GM12878 (cell line): ENCODE data around the gene LTBP3. TPM values are rescaled to one million over a fixed set of nuclear protein-coding genes. Genes with fewer than 3 reads are reported as not detected.

Experiments
- ATAC-seq: fragments of 200-7000 bp; cut with Tn5 transposase; 3 replicates; pipeline ENCODE4 v1.9.1; 2020; ENCODE audit warnings: mild to moderate bottlenecking, moderate library complexity
- BruUV-seq: library from RNA; stranded (reverse); fragments of 400-500 nt; replicated peaks from 2 replicates; lab custom pipeline; 2021; lab: Mats Ljungman, UMichigan
- CTCF ChIA-PET: fragments of 300-600 bp; sonication (Branson Sonifier 250); formaldehyde crosslinking; extraction: SDS; loops from one replicate; lab custom pipeline; 2021; ENCODE audit warnings: inconsistent platforms; lab: Yijun Ruan, JAX
- POLR2A ChIA-PET: fragments of 350-600 bp; formaldehyde crosslinking; extraction: SDS; loops from one replicate; lab custom pipeline; 2021; ENCODE audit warnings: inconsistent platforms; lab: Charles Lee
- RAD21 ChIA-PET: fragments of 300-600 bp; sonication (Branson Sonifier 250); formaldehyde crosslinking; loops from one replicate; lab custom pipeline; 2023; ENCODE audit warnings: antibody characterized with exemption; ENCODE audit not compliant: unreplicated experiment; lab: Charles Lee
- SMC1A ChIA-PET: fragments of 300-600 bp; sonication (Branson Sonifier 250); formaldehyde crosslinking; loops from one replicate; lab custom pipeline; 2023; ENCODE audit not compliant: unreplicated experiment, uncharacterized antibody; lab: Charles Lee
- DNase-seq: peaks from one replicate; pipeline ENCODE4 v3.0.0-alpha.2; 2011; ENCODE audit warnings: low read depth, low spot score
- FAIRE-seq: peaks from 3 replicates; lab custom pipeline; 2011; peaks lifted over from hg19 to GRCh38; lab: Jason Lieb, UNC
- H2AFZ ChIP-seq: 2 replicates; pipeline ENCODE4 v1.6.0; 2011; ENCODE audit warnings: low read depth, low read length, control low read depth; ENCODE audit not compliant: control insufficient read depth
- H3K27ac ChIP-seq: 2 replicates; pipeline ENCODE4 v1.5.1; 2011; ENCODE audit warnings: control low read depth; ENCODE audit not compliant: control insufficient read depth, insufficient read depth
- H3K27me3 ChIP-seq, 2 experiments: replicated peaks in 1 of 2; 2 replicates each; pipeline versions ENCODE4 v1.6.0 to v1.6.1; 2011; ENCODE audit warnings: low read length in 1 of 2; ENCODE audit not compliant: control insufficient read depth in 2 of 2, insufficient read depth in 2 of 2
- H3K36me3 ChIP-seq, 2 experiments: 2 replicates each; pipeline ENCODE4 v1.5.1; 2011; ENCODE audit warnings: low read length in 1 of 2; ENCODE audit not compliant: control insufficient read depth in 2 of 2, insufficient read depth in 2 of 2
- H3K4me1 ChIP-seq: 2 replicates; pipeline ENCODE4 v1.6.1; 2011; ENCODE audit warnings: mild to moderate bottlenecking, low read length, moderate library complexity, mixed read lengths; ENCODE audit not compliant: control insufficient read depth, insufficient read depth
- H3K4me2 ChIP-seq: 2 replicates; pipeline ENCODE4 v1.6.0; 2011; ENCODE audit warnings: control low read depth; ENCODE audit not compliant: control insufficient read depth, insufficient read depth
- H3K4me3 ChIP-seq: fragments of 200-600 bp; sonication (generic); 2 replicates; pipeline ENCODE4 v1.5.1; 2016
- H3K79me2 ChIP-seq: 2 replicates; pipeline ENCODE4 v1.6.0; 2011; ENCODE audit warnings: low read length; ENCODE audit not compliant: control insufficient read depth, insufficient read depth
- H3K9ac ChIP-seq: 2 replicates; pipeline ENCODE4 v1.8.0; 2011; ENCODE audit warnings: low read length, control low read depth, mixed read lengths; ENCODE audit not compliant: control insufficient read depth, insufficient read depth
- H3K9me3 ChIP-seq: replicated peaks from 3 replicates; pipeline ENCODE4 v1.5.1; 2011; ENCODE audit warnings: mild to moderate bottlenecking, low read length; ENCODE audit not compliant: control insufficient read depth, insufficient read depth
- H4K20me1 ChIP-seq: 2 replicates; pipeline ENCODE4 v1.6.0; 2011; ENCODE audit not compliant: control insufficient read depth, insufficient read depth
- HDAC2 ChIP-seq: fragments of 200-600 bp; sonication (generic); IDR thresholded peaks from 2 replicates; pipeline ENCODE4 v1.6.1; 2017
- MYB ChIP-seq: fragments of 150-350 bp; IDR thresholded peaks from 2 replicates; pipeline ENCODE4 v1.6.1; 2014; ENCODE audit warnings: mild to moderate bottlenecking, low read depth, low read length, borderline replicate concordance
- NR2C1 ChIP-seq: fragments of 450-650 bp; IDR thresholded peaks from 2 replicates; pipeline ENCODE4 v1.6.1; 2017; ENCODE audit warnings: antibody characterized with exemption, mild to moderate bottlenecking, moderate library complexity
- SMARCA5 ChIP-seq: fragments of 450-650 bp; IDR thresholded peaks from 2 replicates; pipeline ENCODE4 v1.6.1; 2017; ENCODE audit warnings: mild to moderate bottlenecking
- SREBF2 ChIP-seq: IDR thresholded peaks from 2 replicates; pipeline ENCODE4 v1.6.1; 2012; ENCODE audit warnings: mild to moderate bottlenecking, low read length
- SRF ChIP-seq, 2 experiments: IDR thresholded peaks; 2 replicates each; pipeline ENCODE4 v1.6.1; 2011; ENCODE audit warnings: low read depth in 2 of 2, low read length in 2 of 2, mild to moderate bottlenecking in 1 of 2, moderate library complexity in 1 of 2
- SUPT20H ChIP-seq: IDR thresholded peaks from 2 replicates; pipeline ENCODE4 v1.6.1; 2011; ENCODE audit warnings: low read depth, mild to moderate bottlenecking, low read length, moderate library complexity, borderline replicate concordance; ENCODE audit not compliant: control insufficient read depth
- WRNIP1 ChIP-seq: IDR thresholded peaks from 2 replicates; pipeline ENCODE4 v1.6.1; 2011; ENCODE audit warnings: low read depth, low read length, improper control_type of control experiment, borderline replicate concordance
- WGBS: methylation state at CpG from one replicate; pipeline ENCODE4 v1.1.6; 2016; ENCODE audit warnings: low lambda C conversion rate; ENCODE audit not compliant: insufficient replicate concordance, insufficient coverage; ENCODE audit errors: missing lambda C conversion rate; 5-methylcytosine and 5-hydroxymethylcytosine counted together
- in situ Hi-C: fragments of 300-500 bp; cut with MboI; formaldehyde crosslinking; loops from 9 replicates; pipeline ENCODE4 v1.14.3; 2018; ENCODE audit warnings: mixed read lengths
- intact Hi-C: fragments of 100-400 bp; cut with micrococcal nuclease; formaldehyde crosslinking; loops from one replicate; pipeline ENCODE4 v1.14.2; 2022; ENCODE audit not compliant: unreplicated experiment
- polyA plus RNA-seq, 11 experiments: library from polyadenylated mRNA; depleted of rRNA in 4 of 11; unstranded in 6 of 11; stranded (reverse) in 5 of 11; fragments of >200 nt; fragmentation: Nextera tagmentation in 4 of 11; fragmentation: Illumina TruSeq in 1 of 11; extraction: Ambion mirVana in 4 of 11; extraction: Trizol in 1 of 11; gene quantifications; 1 replicate in 1 of 11; 2 replicates in 10 of 11; pipeline versions ENCODE4 v1.2.1 to v1.2.3, GENCODE V29; 2011 to 2016; ENCODE audit warnings: inconsistent platforms in 2 of 11, missing spikeins in 2 of 11, low read depth in 1 of 11
- total RNA-seq, 4 experiments: library from RNA; depleted of rRNA in 3 of 4; stranded (reverse); fragments of >200 nt in 3 of 4; fragmentation: Illumina TruSeq in 1 of 4; extraction: Trizol in 1 of 4; gene quantifications; 2 replicates each; pipeline versions ENCODE4 v1.2.1 to v1.2.3, GENCODE V29; 2013 to 2021
- TF ChIP-seq, protein P1 (sequence below): fragments of 450-650 bp; IDR thresholded peaks from 2 replicates; pipeline ENCODE4 v1.6.1; 2018; ENCODE audit warnings: borderline replicate concordance, mild to moderate bottlenecking; ENCODE audit not compliant: partially characterized antibody
- TF ChIP-seq, protein P2 (sequence below): fragments of 450-650 bp; IDR thresholded peaks from 2 replicates; pipeline ENCODE4 v1.6.1; 2017; ENCODE audit warnings: antibody characterized with exemption, mild to moderate bottlenecking, moderate library complexity
- TF ChIP-seq, protein P3 (sequence below): fragments of 450-650 bp; conservative IDR thresholded peaks from 2 replicates; pipeline ENCODE4 v1.6.1; 2017; ENCODE audit warnings: mild to moderate bottlenecking, moderate library complexity
- TF ChIP-seq, protein P4 (sequence below): fragments of 450-650 bp; IDR thresholded peaks from 2 replicates; pipeline ENCODE4 v1.6.1; 2017; ENCODE audit warnings: low read depth, mild to moderate bottlenecking, moderate library complexity

LTBP3 gene
- total and polyA plus RNA-seq, 10 of the 15 experiments (the other 5 are each of a cell fraction or from before 2014, with no cell fraction given), result 2.2 to 12.2 (median 6.2) TPM; not detected in 2

DNA sequence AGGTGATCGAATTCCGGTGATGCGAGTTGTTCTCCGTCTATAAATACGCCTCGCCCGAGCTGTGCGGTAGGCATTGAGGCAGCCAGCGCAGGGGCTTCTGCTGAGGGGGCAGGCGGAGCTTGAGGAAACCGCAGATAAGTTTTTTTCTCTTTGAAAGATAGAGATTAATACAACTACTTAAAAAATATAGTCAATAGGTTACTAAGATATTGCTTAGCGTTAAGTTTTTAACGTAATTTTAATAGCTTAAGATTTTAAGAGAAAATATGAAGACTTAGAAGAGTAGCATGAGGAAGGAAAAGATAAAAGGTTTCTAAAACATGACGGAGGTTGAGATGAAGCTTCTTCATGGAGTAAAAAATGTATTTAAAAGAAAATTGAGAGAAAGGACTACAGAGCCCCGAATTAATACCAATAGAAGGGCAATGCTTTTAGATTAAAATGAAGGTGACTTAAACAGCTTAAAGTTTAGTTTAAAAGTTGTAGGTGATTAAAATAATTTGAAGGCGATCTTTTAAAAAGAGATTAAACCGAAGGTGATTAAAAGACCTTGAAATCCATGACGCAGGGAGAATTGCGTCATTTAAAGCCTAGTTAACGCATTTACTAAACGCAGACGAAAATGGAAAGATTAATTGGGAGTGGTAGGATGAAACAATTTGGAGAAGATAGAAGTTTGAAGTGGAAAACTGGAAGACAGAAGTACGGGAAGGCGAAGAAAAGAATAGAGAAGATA, 59.0 kb downstream of the LTBP3 start, which contains the start of gene MALAT1:
Gene MALAT1 (plus strand): TSS at position 69 of the 736 bp plus-strand sequence.
- H2AFZ ChIP-seq, result peak within 1 kb of the TSS; percentile 20; the same call in 1 of the 2 replicates
- no TSS peak for BruUV-seq
- H3K27me3 ChIP-seq, result no peaks in the 10 kb centered on the region
- ChIA-PET RAD21 (interaction anchor here (0.8 to 14.2 kb wide), 19 partner anchors 9 to 626 kb away, joined by 3 to 282 read pairs (median 4); partner anchors contain the start of genes DPF2, FRMD8 and NEAT1), SMC1A (interaction anchor here (1.1 to 19.3 kb wide), 10 partner anchors 7 to 81 kb away, joined by 3 to 481 read pairs (median 19); partner anchors contain the start of gene NEAT1), POLR2A (interaction anchor here (0.7 to 16.2 kb wide), 22 partner anchors 7 to 237 kb away, joined by 3 to 429 read pairs (median 6); partner anchors contain the start of genes NEAT1, SCYL1, SIPA1 and ZNRD2), CTCF (interaction anchor here (0.6 to 27.9 kb wide), 11 partner anchors 8 to 167 kb away, joined by 3 to 728 read pairs (median 5); partner anchors contain the start of gene NEAT1)
- no peaks in the 10 kb centered on the region for H3K9me3 ChIP-seq
- in situ Hi-C loops, result no loop called here
- FAIRE-seq (peak; percentile 64), DNase-seq (peak; percentile 82), ATAC-seq (peak; percentile 23)
- peak within 1 kb of the TSS; percentile 93 for H3K4me2 ChIP-seq
- H3K27ac ChIP-seq, result peak within 1 kb of the TSS; percentile 100
- no peaks in the 10 kb centered on the region; the same call in none of the 2 replicates for H4K20me1 ChIP-seq
- intact Hi-C loops, result loop anchor here (5.0 kb wide), 2 partner anchors 42 to 117 kb away; partner anchors contain the start of gene SLC25A45
- H3K79me2 ChIP-seq, result peaks cover 94% of the 10 kb centered on the region
- WGBS, result under 1% methylated on average over 24 of the region's 24 CpGs
- H3K36me3 ChIP-seq, result peaks cover 0 to 15% of the 10 kb centered on the region in 2 experiments
- H3K9ac ChIP-seq, result peak within 1 kb of the TSS; percentile 100
- peaks cover 20% of the 10 kb centered on the region for H3K4me1 ChIP-seq
- H3K4me3 ChIP-seq, result peak within 1 kb of the TSS; percentile 98
- TF ChIP-seq, protein P1, sequence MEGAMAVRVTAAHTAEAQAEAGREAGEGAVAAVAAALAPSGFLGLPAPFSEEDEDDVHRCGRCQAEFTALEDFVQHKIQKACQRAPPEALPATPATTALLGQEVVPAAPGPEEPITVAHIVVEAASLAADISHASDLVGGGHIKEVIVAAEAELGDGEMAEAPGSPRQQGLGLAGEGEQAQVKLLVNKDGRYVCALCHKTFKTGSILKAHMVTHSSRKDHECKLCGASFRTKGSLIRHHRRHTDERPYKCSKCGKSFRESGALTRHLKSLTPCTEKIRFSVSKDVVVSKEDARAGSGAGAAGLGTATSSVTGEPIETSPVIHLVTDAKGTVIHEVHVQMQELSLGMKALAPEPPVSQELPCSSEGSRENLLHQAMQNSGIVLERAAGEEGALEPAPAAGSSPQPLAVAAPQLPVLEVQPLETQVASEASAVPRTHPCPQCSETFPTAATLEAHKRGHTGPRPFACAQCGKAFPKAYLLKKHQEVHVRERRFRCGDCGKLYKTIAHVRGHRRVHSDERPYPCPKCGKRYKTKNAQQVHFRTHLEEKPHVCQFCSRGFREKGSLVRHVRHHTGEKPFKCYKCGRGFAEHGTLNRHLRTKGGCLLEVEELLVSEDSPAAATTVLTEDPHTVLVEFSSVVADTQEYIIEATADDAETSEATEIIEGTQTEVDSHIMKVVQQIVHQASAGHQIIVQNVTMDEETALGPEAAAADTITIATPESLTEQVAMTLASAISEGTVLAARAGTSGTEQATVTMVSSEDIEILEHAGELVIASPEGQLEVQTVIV, result no peak
- TF ChIP-seq SREBF2, result no peak
- TF ChIP-seq MYB, result peak; percentile 77; the same call in 1 of the 2 replicates
- TF ChIP-seq SUPT20H, result no peak
- no peak for TF ChIP-seq SRF (IDR thresholded peaks at IDR 0.05; ENCODE audit: low read depth in 2 of 2, low read length in 2 of 2)
- TF ChIP-seq WRNIP1, result no peak
- TF ChIP-seq SMARCA5, result peak; percentile 86
- TF ChIP-seq, protein P2, sequence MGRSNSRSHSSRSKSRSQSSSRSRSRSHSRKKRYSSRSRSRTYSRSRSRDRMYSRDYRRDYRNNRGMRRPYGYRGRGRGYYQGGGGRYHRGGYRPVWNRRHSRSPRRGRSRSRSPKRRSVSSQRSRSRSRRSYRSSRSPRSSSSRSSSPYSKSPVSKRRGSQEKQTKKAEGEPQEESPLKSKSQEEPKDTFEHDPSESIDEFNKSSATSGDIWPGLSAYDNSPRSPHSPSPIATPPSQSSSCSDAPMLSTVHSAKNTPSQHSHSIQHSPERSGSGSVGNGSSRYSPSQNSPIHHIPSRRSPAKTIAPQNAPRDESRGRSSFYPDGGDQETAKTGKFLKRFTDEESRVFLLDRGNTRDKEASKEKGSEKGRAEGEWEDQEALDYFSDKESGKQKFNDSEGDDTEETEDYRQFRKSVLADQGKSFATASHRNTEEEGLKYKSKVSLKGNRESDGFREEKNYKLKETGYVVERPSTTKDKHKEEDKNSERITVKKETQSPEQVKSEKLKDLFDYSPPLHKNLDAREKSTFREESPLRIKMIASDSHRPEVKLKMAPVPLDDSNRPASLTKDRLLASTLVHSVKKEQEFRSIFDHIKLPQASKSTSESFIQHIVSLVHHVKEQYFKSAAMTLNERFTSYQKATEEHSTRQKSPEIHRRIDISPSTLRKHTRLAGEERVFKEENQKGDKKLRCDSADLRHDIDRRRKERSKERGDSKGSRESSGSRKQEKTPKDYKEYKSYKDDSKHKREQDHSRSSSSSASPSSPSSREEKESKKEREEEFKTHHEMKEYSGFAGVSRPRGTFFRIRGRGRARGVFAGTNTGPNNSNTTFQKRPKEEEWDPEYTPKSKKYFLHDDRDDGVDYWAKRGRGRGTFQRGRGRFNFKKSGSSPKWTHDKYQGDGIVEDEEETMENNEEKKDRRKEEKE, result 0 out of 2 replicates have a peak, but pooled peaks have one; percentile 32
- TF ChIP-seq, protein P3, sequence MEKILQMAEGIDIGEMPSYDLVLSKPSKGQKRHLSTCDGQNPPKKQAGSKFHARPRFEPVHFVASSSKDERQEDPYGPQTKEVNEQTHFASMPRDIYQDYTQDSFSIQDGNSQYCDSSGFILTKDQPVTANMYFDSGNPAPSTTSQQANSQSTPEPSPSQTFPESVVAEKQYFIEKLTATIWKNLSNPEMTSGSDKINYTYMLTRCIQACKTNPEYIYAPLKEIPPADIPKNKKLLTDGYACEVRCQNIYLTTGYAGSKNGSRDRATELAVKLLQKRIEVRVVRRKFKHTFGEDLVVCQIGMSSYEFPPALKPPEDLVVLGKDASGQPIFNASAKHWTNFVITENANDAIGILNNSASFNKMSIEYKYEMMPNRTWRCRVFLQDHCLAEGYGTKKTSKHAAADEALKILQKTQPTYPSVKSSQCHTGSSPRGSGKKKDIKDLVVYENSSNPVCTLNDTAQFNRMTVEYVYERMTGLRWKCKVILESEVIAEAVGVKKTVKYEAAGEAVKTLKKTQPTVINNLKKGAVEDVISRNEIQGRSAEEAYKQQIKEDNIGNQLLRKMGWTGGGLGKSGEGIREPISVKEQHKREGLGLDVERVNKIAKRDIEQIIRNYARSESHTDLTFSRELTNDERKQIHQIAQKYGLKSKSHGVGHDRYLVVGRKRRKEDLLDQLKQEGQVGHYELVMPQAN, result peak; percentile 65
- TF ChIP-seq NR2C1, result no peak
- TF ChIP-seq HDAC2, result no peak
- TF ChIP-seq, protein P4, sequence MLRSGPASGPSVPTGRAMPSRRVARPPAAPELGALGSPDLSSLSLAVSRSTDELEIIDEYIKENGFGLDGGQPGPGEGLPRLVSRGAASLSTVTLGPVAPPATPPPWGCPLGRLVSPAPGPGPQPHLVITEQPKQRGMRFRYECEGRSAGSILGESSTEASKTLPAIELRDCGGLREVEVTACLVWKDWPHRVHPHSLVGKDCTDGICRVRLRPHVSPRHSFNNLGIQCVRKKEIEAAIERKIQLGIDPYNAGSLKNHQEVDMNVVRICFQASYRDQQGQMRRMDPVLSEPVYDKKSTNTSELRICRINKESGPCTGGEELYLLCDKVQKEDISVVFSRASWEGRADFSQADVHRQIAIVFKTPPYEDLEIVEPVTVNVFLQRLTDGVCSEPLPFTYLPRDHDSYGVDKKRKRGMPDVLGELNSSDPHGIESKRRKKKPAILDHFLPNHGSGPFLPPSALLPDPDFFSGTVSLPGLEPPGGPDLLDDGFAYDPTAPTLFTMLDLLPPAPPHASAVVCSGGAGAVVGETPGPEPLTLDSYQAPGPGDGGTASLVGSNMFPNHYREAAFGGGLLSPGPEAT, result peak; percentile 63
